HG02763 (cell line): ENCODE results near the gene CYGB.
A peak's percentile ranks its signal among the peaks of the same experiment; 100 is the strongest.
"Not testable (repeated sequence)": the region's sequence is repeated elsewhere in the genome, so short reads cannot be mapped to it uniquely, and the experiment has no call there.

Experiments
- ATAC-seq: cut with Tn5 transposase; IDR thresholded peaks from one replicate; pipeline ENCODE4 v1.9.1; 2021; ENCODE audit warnings: mild to moderate bottlenecking, moderate library complexity; ENCODE audit not compliant: unreplicated experiment

The CYGB gene

GRCh38 chr17:76538281-76538931 lies 897 bp upstream of the CYGB start:
- ATAC-seq: no peak

- no peak for ATAC-seq
Observed at GRCh38 chr17:76537288-76537577, 276 bp downstream of the CYGB start.

GRCh38 chr17:76536511-76537287 lies 810 bp downstream of the CYGB start:
- no peak for ATAC-seq

GRCh38 chr17:76535788-76536510 lies 1.6 kb downstream of the CYGB start:
- no peak for ATAC-seq

GRCh38 chr17:76534831-76535732 lies 2.4 kb downstream of the CYGB start:
- ATAC-seq: no peak

- ATAC-seq: not testable (repeated sequence)
Observed at GRCh38 chr17:76533640-76534359, 3.7 kb downstream of the CYGB start.

GRCh38 chr17:76532072-76532651 lies 5.3 kb downstream of the CYGB start:
- ATAC-seq: no peak

- no peak for ATAC-seq
Observed at GRCh38 chr17:76531486-76532038, 5.9 kb downstream of the CYGB start.

GRCh38 chr17:76530811-76531485 lies 6.6 kb downstream of the CYGB start:
- no peak for ATAC-seq

- no peak for ATAC-seq
Observed at GRCh38 chr17:76530095-76530723, 7.3 kb downstream of the CYGB start.

GRCh38 chr17:76529224-76530094 lies 8.1 kb downstream of the CYGB start:
- ATAC-seq: no peak

- ATAC-seq: no peak
Observed at GRCh38 chr17:76528528-76529223, 8.8 kb downstream of the CYGB start.

- ATAC-seq: peak; percentile 35
Observed at GRCh38 chr17:76528156-76528527, 9.4 kb downstream of the CYGB start.

- ATAC-seq: peak; percentile 50
Observed at GRCh38 chr17:76527430-76528111, 9.9 kb downstream of the CYGB start.

GRCh38 chr17:76527016-76527415 lies 10.5 kb downstream of the CYGB start:
- not testable (repeated sequence) for ATAC-seq

GRCh38 chr17:76525513-76525833 lies 12.0 kb downstream of the CYGB start:
- ATAC-seq: not testable (repeated sequence)
